ENCODE data around the gene ARF6. TPM values are rescaled to one million over a fixed set of nuclear protein-coding genes. Genes with fewer than 3 reads are reported as not detected.

ARF6 gene
- polyA plus RNA-seq, 1 donor (not counting 4 experiments of a cell fraction or from before 2014, with no cell fraction given) = 53.4 TPM

DNA sequence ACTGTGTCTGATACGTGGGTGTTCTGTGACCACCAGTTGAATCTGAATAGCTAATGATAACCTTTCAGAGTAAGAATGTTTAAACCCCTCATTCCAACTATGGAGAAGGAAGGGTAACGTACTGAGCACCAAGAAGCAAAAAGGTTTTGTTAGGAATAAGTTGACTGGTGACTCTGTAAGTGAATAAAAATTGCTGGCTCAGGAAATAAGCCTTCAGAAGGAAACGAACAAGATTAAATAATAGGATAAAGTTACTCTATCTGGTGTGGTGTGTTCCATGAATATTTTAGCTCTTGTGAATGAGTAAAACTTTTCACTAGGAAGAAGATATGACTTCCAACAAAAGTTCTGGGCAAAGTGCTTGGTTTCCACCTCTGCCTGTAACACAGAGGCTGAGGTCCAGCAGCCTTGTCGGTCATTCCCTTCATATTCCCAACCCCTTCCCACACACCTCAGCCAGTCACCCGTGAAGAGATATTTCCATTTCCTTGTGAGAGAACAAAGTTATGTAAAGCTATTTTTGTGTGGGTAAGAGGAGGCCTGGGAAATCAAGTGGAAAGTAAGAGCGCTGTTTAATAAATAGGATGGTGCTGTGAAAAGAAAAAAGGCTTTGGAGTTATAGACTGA lies 47.1 kb downstream of the ARF6 start:
- dilution Hi-C loops (cut with MboI; ENCODE audit: extremely low pct_ligation_motif_present, low sequenced_read_pairs) = no loop called here
- H3K36me3 ChIP-seq (ENCODE audit: control insufficient read depth in 2 of 2, extremely low read depth in 1 of 2, insufficient read depth in 2 of 2, low read length in 2 of 2) = no peaks in the 10 kb centered on the region
- TF ChIP-seq, protein P1, sequence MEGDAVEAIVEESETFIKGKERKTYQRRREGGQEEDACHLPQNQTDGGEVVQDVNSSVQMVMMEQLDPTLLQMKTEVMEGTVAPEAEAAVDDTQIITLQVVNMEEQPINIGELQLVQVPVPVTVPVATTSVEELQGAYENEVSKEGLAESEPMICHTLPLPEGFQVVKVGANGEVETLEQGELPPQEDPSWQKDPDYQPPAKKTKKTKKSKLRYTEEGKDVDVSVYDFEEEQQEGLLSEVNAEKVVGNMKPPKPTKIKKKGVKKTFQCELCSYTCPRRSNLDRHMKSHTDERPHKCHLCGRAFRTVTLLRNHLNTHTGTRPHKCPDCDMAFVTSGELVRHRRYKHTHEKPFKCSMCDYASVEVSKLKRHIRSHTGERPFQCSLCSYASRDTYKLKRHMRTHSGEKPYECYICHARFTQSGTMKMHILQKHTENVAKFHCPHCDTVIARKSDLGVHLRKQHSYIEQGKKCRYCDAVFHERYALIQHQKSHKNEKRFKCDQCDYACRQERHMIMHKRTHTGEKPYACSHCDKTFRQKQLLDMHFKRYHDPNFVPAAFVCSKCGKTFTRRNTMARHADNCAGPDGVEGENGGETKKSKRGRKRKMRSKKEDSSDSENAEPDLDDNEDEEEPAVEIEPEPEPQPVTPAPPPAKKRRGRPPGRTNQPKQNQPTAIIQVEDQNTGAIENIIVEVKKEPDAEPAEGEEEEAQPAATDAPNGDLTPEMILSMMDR (optimal IDR thresholded peaks at IDR 0.05 in 1 of 3, IDR thresholded peaks at IDR 0.05 in 1 of 3, conservative IDR thresholded peaks at IDR 0.05 in 1 of 3; ENCODE audit: extremely low read depth in 1 of 3, insufficient read depth in 2 of 3, low read length in 3 of 3) = no peak
- TF ChIP-seq EZH2 (IDR thresholded peaks at IDR 0.05; ENCODE audit: low read length) = no peak

DNA sequence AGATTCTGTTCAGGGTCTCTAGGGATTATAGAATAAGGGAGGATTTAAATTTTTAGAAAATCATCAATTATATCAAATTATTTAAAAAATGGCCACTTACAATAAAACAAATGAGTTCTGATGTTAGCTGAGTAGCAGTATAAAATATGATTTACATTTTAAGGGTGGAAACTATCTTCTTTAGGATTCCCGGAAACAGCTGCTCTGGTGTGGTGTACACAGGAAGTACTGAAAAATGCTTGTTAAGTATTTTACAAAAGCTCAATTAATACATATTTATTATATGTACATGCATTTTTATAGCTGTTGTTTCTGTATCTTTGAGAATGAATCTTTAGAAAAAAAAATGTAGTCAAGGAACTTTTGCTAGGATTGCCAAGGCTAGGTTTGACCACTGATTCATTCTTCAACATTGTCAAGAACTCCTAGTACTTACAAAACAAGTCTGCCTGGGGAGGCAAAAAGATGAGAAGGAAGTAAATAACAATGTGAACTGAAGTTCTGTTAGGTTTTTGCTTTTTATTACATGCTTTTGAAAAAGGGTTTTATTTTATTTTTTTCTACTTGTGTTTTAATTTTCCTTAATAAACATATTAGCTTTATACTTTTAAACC lies 48.0 kb downstream of the ARF6 start:
- no peak for DNase-seq (ENCODE audit: low read depth, low spot score)
- H3K27ac ChIP-seq (ENCODE audit: control insufficient read depth, insufficient read depth, low read length) = no peak overlapping the region
- no peak overlapping the region for H3K4me2 ChIP-seq (ENCODE audit: control insufficient read depth, extremely low read depth, insufficient read depth, low read depth, low read length)

More for the DNA sequence above, 47.1 kb downstream of the ARF6 start:
- no peak overlapping the region for H3K27ac ChIP-seq (ENCODE audit: control insufficient read depth, insufficient read depth, low read length)
- H3K4me3 ChIP-seq (ENCODE audit: control insufficient read depth in 2 of 3, extremely low read depth in 1 of 3, insufficient read depth in 2 of 3, low read depth in 1 of 3, low read length in 3 of 3) = no peak overlapping the region
- H3K9me1 ChIP-seq (ENCODE audit: control insufficient read depth, extremely low read depth, insufficient read depth, low read length) = no peaks in the 10 kb centered on the region
- no peak overlapping the region for H3K4me2 ChIP-seq (ENCODE audit: control insufficient read depth, extremely low read depth, insufficient read depth, low read depth, low read length)
- no peak for DNase-seq (ENCODE audit: low read depth, low spot score)
- H3K27me3 ChIP-seq (ENCODE audit: control insufficient read depth, extremely low read depth, insufficient read depth, low read length) = no peaks in the 10 kb centered on the region
- H3K9ac ChIP-seq (ENCODE audit: control insufficient read depth, extremely low read depth, insufficient read depth, low read length) = no peak overlapping the region
- H3K9me3 ChIP-seq (ENCODE audit: control insufficient read depth, low read depth, low read length) = no peaks in the 10 kb centered on the region
- H4K20me1 ChIP-seq (ENCODE audit: control insufficient read depth, extremely low read depth, insufficient read depth, low read length) = no peaks in the 10 kb centered on the region
- no peak overlapping the region for H2AFZ ChIP-seq (ENCODE audit: control insufficient read depth, low read length)
- no peak for FAIRE-seq
- H3K4me1 ChIP-seq (ENCODE audit: control insufficient read depth, extremely low read depth, insufficient read depth, low read length) = peaks cover 6% of the 10 kb centered on the region
- no peaks in the 10 kb centered on the region for H3K79me2 ChIP-seq (ENCODE audit: control insufficient read depth, insufficient read depth, low read length)

More for the DNA sequence above, 48.0 kb downstream of the ARF6 start:
- Histone ChIP-seq H3K9ac (ENCODE audit: control insufficient read depth, extremely low read depth, insufficient read depth, low read length) (no peak overlapping the region), H3K9me1 (ENCODE audit: control insufficient read depth, extremely low read depth, insufficient read depth, low read length) (no peaks in the 10 kb centered on the region), H3K79me2 (ENCODE audit: control insufficient read depth, insufficient read depth, low read length) (no peaks in the 10 kb centered on the region), H3K36me3 (ENCODE audit: control insufficient read depth in 2 of 2, extremely low read depth in 1 of 2, insufficient read depth in 2 of 2, low read length in 2 of 2) (no peaks in the 10 kb centered on the region), H3K4me3 (ENCODE audit: control insufficient read depth in 2 of 3, extremely low read depth in 1 of 3, insufficient read depth in 2 of 3, low read depth in 1 of 3, low read length in 3 of 3) (no peak overlapping the region), H2AFZ (ENCODE audit: control insufficient read depth, low read length) (no peak overlapping the region), H3K9me3 (ENCODE audit: control insufficient read depth, low read depth, low read length) (no peaks in the 10 kb centered on the region), H3K4me1 (ENCODE audit: control insufficient read depth, extremely low read depth, insufficient read depth, low read length) (peaks cover 6% of the 10 kb centered on the region), H3K27me3 (ENCODE audit: control insufficient read depth, extremely low read depth, insufficient read depth, low read length) (no peaks in the 10 kb centered on the region), H4K20me1 (ENCODE audit: control insufficient read depth, extremely low read depth, insufficient read depth, low read length) (no peaks in the 10 kb centered on the region)
- TF ChIP-seq EZH2 (IDR thresholded peaks at IDR 0.05; ENCODE audit: low read length) = no peak
- TF ChIP-seq, protein P1 (optimal IDR thresholded peaks at IDR 0.05 in 1 of 3, IDR thresholded peaks at IDR 0.05 in 1 of 3, conservative IDR thresholded peaks at IDR 0.05 in 1 of 3; ENCODE audit: extremely low read depth in 1 of 3, insufficient read depth in 2 of 3, low read length in 3 of 3) = no peak
- FAIRE-seq = peak; percentile 9
- dilution Hi-C loops (cut with MboI; ENCODE audit: extremely low pct_ligation_motif_present, low sequenced_read_pairs) = no loop called here

All from keratinocyte (primary cell).